ENCODE results near the gene RANBP17.

DNA sequence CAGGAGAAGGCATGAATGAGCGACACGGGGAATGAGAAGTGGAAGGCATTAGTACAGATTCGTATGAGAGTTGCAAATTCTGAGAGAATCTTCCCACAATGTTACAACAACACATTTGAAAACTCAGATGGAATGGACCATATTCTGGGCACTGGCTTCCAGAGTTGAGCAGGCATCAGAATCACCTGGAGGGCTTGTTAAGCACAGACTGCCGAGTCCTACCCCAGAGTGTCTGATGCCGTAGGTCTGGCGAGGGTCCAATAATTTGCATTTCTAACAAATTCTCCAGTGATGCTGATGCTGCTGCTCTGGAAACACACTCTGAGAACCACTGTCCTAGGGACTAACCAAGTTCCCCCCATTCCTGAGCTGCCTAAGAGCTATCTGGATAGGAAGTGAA lies 444.3 kb downstream of the RANBP17 start:
- TF ChIP-seq, protein P1, sequence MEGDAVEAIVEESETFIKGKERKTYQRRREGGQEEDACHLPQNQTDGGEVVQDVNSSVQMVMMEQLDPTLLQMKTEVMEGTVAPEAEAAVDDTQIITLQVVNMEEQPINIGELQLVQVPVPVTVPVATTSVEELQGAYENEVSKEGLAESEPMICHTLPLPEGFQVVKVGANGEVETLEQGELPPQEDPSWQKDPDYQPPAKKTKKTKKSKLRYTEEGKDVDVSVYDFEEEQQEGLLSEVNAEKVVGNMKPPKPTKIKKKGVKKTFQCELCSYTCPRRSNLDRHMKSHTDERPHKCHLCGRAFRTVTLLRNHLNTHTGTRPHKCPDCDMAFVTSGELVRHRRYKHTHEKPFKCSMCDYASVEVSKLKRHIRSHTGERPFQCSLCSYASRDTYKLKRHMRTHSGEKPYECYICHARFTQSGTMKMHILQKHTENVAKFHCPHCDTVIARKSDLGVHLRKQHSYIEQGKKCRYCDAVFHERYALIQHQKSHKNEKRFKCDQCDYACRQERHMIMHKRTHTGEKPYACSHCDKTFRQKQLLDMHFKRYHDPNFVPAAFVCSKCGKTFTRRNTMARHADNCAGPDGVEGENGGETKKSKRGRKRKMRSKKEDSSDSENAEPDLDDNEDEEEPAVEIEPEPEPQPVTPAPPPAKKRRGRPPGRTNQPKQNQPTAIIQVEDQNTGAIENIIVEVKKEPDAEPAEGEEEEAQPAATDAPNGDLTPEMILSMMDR (conservative IDR thresholded peaks at IDR 0.05 in 1 of 2, IDR thresholded peaks at IDR 0.05 in 1 of 2; ENCODE audit: extremely low read depth in 1 of 2, insufficient read depth in 1 of 2, low read depth in 1 of 2, low read length in 2 of 2), result no peak
- peak; percentile 38 for TF ChIP-seq EZH2 (IDR thresholded peaks at IDR 0.05; ENCODE audit: borderline replicate concordance, low read length)

All from mammary epithelial cell (primary cell).